GM19324 (cell line): ENCODE data around the gene REXO4.
"Not testable (repeated sequence)": the region's sequence is repeated elsewhere in the genome, so short reads cannot be mapped to it uniquely, and the experiment has no call there.

ENCODE experiments used
- ATAC-seq: cut with Tn5 transposase; IDR thresholded peaks from one replicate; pipeline ENCODE4 v1.9.1; 2021; ENCODE audit warnings: mild to moderate bottlenecking, moderate library complexity; ENCODE audit not compliant: unreplicated experiment, low FRiP score

REXO4 gene

GRCh38 chr9:133392308-133392707 is 25.5 kb downstream of the REXO4 start:
- not testable (repeated sequence) for ATAC-seq

GRCh38 chr9:133391449-133391848 is 26.4 kb downstream of the REXO4 start:
- ATAC-seq: not testable (repeated sequence)

DNA sequence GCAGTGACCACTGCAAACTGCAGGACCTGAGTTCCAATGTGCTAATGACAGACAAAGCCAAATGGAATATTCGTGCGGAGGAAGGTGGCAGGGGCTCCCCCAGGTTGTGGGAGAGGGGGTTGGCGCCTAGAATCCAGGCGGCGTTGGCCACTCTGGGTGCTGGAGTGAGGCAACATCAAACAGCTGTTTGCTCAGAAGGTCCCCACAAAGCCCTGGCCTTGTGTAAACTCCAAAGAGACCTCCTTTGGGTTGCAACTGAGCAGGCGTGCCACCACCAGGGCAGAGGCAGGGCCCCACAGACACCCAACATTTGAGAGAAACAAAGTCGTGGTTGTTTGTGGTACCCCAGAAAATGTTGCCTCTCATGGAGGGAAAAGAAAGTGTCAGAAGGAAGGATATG is 27.1 kb downstream of the REXO4 start:
- no peak for ATAC-seq

- no peak for ATAC-seq
Measured at GRCh38 chr9:133389562-133389961, 28.2 kb downstream of the REXO4 start.

DNA sequence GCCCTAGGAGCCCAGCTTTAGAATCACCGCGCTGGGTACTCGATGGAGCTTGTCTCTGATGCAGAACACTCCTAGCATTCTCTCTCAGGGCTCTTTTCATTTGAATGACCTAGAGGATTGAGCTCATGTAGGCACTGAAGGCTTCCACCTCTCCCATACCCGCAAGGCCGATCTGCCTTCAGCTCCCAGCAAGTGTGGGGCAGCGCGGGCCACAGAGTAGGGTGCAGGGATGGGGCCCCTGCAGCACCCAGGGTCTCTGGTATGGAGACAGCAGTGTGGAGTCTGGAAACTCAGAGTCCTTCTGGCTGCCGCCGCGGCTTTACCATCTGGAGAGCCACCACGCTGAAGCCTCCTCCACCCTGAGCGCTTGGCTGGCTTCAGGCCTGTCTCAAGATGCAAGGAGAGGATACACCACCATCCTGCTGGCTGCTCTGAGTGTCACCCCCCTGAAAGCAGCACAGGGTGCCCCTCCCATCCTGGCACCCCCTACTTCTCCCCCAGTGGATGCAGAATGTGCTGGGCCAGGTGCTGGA is 28.7 kb downstream of the REXO4 start:
- ATAC-seq: no peak

GRCh38 chr9:133387680-133388079 is 30.1 kb downstream of the REXO4 start:
- no peak for ATAC-seq

- no peak for ATAC-seq
Measured at GRCh38 chr9:133386338-133386737, 31.5 kb downstream of the REXO4 start.

GRCh38 chr9:133385452-133385851 is 32.4 kb downstream of the REXO4 start:
- no peak for ATAC-seq

- ATAC-seq: no peak
Measured at GRCh38 chr9:133384736-133385321, 33.0 kb downstream of the REXO4 start.

DNA sequence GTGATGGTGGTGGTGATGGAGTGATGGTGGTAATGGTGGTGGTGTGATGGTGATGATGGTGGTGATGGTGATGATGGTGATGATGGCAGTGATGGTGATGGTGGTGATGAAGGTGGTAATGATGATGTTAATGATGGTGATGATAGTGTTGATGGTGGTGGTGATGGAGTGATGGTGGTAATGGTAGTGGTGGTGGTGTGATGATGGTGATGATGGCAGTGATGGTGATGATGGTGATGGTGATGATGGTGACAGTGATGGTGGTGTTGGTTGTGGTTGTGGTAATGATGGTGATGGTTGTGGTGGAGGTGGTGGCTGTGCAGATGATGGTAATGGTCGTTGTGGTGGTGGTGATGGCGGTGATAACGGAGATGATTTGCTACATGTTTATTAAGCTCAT is 34.4 kb downstream of the REXO4 start:
- no peak for ATAC-seq

DNA sequence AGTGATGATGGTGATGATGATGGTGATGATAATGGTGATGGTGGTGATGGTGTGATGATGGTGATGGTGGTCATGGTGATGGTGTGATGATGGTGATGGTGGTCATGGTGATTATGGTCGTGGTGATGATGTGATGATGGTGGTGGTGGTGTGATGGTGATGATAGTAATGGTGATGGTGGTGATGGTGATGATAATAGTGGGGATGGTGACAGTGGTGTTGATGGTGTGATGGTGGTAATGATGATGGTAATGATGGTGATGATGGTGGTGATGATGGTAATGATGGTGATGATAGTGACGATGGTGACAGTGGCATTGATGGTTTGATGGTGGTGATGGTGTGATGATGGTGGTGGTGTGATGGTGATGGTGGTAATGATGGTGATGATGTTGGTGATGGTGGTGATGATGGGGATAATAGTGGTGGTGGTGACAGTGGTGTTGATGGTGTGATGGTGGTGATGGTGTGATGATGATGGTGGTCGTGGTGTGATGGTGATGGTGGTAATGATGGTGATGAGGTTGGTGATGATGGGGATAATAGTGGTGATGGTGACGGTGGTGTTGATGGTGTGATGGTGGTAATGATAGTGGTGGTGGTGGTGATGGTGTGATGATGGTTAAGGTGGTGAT is 35.2 kb downstream of the REXO4 start:
- no peak for ATAC-seq

DNA sequence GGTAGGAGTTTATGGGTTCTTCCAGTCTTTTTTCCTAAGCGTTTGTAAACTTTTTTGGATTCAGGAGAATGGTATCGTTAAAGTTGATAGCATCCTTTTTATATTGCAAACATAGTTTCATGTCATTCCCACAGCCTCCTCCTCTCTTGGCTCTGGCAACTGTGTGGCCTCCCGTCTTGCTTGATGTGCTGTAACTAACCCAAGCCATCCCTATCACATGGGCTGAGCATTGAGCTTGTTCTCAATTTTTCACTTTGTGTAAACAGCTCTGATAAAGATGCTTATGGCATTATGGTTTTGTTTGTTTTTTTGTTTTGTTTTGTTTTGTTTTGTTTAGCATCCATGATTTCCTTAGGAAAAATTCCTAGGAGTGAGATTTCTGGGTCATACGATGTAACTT is 37.1 kb downstream of the REXO4 start:
- ATAC-seq: no peak

DNA sequence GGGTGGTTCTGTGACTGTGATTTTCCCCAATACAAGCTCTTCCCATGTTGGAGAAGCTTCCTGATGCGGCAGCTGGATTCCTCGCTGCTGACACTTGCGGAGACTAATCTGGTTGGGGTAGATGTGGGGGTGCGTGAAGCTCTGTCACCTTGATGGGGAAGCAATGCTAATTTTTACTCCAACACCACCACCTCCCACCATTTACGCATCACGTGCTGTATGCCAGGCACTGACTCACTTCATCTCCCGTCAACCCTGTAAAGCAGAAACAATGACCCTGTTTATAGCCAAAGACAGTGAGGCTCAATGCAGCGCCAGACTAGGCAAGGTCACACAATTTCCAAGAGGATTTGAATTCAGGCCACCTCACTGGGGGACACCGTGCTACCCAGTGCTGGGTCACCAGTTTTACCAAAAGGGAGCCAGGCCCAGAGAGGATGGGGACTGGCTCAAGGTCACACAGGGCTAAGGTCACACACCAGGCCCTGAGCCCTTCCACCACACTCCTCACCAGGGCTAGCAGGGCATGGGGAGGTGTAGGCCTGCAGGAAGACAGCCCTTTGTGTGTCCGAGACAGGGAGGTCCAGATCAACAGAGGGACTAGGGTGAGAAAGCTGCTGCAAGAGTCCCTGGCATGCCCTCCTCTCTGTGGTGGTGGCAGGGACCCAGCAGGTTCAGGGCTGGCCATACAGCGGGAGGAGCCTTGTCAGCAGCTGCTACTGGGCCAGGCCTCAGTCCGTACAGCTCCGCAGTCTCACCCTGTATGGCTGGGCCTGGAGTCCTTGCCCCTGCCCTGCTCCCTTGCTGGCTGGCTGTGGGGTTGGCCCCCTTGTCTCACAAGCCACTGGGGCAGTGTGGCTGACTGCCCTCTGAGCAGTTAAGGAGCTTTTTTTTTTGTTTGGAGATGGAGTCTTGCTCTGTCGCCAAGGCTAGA is 38.4 kb downstream of the REXO4 start:
- ATAC-seq: no peak

- ATAC-seq: no peak
Measured at GRCh38 chr9:133378408-133378962, 39.3 kb downstream of the REXO4 start.

DNA sequence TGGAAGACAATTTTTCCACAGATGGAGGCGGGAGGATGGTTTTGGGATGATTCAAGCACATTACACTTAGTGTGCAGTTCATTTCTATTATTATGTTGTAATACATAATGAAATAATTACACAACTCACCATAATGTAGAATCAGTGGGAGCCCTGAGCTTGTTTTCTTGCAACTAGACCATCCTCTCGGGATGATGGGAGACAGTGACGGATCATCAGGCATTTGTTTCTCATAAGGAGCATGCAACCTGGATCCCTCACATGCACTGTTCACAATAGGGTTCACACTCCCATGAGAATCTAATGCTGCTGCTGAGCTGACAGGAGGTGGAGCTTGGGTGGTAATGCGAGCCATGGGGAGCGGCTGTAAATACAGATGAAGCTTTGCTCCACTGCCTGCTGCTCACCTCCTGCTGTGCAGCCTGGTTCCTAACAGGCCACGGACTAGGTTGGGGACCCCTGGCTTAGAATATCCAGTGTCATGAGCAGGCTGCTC is 40.0 kb downstream of the REXO4 start:
- ATAC-seq: no peak

DNA sequence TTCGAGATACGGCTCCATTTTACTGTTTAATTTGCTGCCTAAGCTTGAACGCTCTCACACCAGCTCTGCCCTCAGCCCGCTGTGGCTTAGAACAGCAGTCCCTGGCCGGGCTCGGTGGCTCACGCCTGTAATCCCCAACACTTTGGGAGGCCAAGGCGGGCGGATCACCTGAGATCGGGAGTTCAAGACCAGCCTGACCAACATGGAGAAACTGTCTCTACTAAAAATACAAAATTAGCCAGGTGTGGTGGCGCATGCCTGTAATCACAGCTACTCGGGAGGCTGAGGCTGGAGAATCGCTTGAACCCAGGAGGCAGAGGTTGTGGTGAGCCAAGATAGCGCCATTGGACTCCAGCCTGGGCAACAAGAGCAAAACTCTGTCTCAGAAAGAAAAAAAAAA is 40.5 kb downstream of the REXO4 start:
- ATAC-seq: not testable (repeated sequence)

DNA sequence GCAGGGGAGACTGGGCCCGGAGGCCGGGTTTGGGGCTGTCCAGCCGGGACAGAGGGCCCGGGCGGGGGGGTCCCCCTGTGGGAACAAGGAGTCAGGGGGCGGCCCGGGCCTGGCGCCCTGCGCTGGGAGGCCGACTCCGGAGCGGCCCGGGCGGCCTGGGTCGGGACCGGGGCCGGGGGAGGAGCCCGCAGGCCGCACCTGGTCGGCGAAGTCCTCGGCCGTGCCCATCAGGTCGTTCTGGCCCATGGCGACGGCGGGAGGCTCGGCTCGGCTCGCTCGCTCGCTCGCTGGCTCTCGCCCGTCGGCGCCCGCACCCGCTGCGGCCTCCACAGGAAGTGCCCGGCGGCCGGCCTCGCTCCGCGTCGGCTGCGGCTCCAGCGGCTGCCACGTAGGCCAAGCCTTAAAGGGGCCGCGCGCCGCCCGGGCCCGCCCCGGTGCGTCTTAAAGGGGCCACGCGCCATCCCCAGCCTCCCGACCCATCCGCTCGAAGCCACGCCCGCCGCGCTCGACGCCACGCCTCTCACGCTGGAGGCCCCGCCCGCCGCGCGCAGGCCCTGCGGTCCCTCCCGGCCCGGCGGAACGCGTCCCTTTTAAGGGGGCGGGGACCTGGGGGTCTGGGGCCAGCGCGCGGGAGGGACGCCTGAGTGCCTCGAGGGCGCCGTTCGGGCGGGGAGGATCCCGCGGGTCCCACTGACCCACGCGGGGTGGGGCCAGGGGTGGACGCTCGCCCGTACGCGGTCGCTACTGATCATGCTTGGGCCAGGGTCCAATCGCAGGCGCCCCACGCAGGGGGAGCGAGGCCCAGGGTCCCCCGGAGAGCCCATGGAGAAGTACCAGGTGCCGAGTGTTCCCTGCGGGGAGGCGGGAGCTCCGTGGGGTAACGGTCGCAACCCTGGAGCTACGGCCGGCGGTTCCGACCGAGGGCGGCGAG is 41.8 kb downstream of the REXO4 start, which contains the start of the genes STKLD1 and SURF4:
Gene STKLD1 (plus strand): TSS at position 643 of the 931 bp plus-strand sequence. CDS start 108 bp downstream, at position 751.
Gene SURF4 (minus strand): TSS at position 337 of the 931 bp plus-strand sequence. CDS start 91 bp downstream, at position 246.
- ATAC-seq: peak; percentile 93

DNA sequence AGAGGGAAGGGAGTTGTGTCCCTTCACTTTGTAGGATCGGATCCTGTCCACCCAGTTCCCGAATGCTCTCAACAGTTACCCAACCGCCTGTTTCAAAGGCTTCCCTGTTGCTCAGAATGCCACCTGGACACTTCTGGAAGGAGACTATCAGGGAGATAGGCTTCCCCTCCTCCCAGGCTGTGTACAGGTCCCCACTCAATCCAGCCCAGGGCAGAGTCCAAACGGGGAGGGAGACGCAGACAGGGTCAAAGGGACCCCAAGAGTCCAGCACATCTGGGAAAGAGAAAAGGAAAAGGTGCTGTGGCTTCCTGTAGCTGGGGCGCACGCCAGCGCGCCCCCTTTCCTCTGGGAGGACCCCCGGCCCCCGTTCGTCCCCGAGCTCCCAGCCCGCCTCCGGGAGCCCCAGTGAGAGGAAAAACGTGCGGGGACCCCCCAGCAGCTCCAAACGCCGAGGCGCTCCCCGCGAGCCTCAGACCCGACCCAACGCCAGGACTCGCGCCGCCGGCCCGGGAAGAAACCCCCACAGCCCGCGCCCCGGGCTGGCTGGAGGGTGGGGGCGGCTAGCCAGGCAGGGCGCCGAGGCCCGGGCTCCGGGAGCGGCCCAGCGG is 42.6 kb downstream of the REXO4 start:
- peak; percentile 5 for ATAC-seq

DNA sequence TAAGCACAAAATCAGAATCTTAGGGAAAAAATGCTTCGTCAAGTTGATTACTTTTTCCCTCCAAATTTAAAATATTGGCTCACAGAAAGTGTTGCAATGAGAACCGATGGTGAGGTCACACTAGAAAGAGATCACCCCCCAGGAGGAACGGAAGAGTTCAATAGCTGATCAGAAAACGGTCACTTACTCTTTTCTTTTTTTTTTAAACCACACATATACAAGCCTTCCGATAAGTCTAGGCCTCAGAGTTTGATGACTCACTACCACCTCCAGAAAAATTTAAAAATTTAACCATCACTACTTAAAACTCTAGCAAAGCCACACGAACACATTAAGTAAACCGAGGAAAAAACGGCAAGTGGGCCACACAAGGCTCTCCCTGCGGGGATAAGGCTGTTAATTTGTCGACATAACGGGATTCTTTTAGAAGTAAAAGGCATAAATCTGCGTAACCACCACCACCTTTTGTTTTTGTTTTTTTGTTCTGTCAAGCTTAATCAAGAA is 43.1 kb downstream of the REXO4 start:
- no peak for ATAC-seq
